ENCODE results near the gene VPS13D.

The VPS13D gene

DNA sequence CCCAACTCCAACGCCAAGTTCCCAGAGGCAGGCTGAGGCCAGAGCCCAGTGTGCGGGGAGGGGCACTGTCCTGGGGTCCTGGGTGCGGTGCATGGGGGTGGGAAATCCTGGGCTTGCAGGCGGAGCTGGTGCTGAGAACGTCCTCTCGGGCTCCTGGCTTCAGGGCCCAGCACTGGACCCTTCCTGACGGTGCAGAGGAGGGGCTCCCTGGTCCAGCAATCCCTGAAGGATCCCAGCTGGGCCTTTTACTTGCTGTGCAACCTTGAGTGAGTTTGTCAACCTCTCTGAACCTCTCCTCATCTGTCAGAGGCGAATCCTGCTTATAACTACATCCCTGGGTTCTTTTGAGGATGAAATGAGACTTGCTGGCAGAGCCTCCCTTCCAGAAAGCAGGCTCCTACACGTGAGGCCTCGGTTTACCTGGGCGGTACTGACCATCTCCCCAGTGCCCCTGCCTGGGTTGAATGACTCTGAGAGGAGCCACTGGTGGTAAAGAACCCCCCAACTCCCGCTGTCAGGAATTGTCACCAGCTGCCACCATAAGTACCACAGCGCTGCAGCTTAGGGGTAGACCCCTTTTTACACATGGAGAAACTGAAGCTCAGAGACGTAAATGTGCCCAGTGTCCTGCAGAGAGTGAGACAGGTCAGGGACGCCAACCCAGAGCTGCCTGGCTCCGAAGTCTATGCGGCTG, 310.9 kb downstream of the VPS13D start:
- in situ Hi-C loops (cut with MboI; ENCODE audit: low sequenced_read_pairs, unreplicated experiment), result no loop called here

DNA sequence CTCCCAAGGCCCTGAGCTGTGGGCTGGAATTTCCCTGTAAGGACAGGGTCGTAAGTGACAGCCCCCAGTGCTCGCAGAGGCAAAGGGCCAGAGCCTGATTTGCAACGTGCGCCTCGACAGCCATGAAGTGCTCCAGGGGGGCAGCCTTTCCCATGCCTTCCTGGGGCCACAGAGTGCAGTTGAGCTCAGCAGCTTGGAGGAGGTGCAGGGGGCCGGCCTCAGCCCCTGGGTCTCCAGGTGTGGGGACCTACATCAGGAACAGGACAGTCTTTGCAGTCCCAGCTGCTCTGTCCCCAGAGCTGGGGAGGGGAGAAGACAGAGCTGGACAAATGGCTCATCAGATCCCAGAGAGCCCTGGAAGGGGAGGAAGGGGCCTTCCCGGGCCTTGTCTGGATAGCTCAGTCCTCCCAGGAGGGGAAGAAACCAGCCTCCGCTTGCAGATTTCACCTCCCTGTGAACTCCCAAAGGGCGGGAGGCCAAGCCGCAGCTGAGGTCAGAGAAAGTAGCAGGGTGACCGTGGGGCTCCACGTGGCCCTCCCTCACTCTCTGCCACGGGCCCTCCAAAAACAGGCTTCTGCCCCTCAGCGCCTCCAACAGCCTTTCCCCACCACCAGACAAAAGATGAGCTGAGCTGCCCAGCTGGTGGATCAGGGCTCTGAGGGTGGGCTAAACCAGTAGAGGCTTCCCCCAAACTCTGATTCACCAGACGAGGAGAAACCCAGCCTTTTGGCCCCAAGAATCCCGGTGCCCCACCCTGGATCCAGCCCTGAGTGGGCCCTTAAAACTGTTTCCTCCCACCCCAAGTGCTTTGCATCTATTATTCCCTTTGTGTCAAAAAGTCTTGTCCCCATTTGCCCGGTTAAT, 311.7 kb downstream of the VPS13D start:
- TF ChIP-seq, protein P1, sequence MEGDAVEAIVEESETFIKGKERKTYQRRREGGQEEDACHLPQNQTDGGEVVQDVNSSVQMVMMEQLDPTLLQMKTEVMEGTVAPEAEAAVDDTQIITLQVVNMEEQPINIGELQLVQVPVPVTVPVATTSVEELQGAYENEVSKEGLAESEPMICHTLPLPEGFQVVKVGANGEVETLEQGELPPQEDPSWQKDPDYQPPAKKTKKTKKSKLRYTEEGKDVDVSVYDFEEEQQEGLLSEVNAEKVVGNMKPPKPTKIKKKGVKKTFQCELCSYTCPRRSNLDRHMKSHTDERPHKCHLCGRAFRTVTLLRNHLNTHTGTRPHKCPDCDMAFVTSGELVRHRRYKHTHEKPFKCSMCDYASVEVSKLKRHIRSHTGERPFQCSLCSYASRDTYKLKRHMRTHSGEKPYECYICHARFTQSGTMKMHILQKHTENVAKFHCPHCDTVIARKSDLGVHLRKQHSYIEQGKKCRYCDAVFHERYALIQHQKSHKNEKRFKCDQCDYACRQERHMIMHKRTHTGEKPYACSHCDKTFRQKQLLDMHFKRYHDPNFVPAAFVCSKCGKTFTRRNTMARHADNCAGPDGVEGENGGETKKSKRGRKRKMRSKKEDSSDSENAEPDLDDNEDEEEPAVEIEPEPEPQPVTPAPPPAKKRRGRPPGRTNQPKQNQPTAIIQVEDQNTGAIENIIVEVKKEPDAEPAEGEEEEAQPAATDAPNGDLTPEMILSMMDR (IDR thresholded peaks at IDR 0.05; ENCODE audit: borderline replicate concordance, control extremely low read depth, extremely low read depth, insufficient read depth, missing control alignments), result no peak
- in situ Hi-C loops (cut with MboI; ENCODE audit: low sequenced_read_pairs, unreplicated experiment), result no loop called here
- DNase-seq (ENCODE audit: low spot score), result no peak

More for the DNA sequence above, 310.9 kb downstream of the VPS13D start:
- DNase-seq (ENCODE audit: low spot score), result no peak
- TF ChIP-seq, protein P1 (IDR thresholded peaks at IDR 0.05; ENCODE audit: borderline replicate concordance, control extremely low read depth, extremely low read depth, insufficient read depth, missing control alignments), result no peak

DNA sequence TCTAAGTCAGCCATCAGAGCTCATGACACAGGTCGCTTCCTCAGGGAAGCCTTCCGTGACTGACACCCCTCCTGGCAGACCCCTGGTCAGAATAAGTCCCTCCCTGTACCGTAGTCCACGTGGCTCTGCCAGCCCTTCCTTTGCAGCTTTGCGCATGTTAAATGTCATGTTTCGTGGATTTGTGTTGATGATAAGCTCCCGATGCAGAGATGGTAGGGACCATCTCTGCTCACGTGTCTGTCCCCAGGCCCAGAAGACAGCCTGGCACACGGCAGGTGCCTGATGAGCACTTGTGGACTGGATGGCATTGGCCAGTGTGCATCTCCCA, 312.3 kb downstream of the VPS13D start:
- in situ Hi-C loops (cut with MboI; ENCODE audit: low sequenced_read_pairs, unreplicated experiment), result no loop called here
- DNase-seq (ENCODE audit: low spot score), result no peak

DNA sequence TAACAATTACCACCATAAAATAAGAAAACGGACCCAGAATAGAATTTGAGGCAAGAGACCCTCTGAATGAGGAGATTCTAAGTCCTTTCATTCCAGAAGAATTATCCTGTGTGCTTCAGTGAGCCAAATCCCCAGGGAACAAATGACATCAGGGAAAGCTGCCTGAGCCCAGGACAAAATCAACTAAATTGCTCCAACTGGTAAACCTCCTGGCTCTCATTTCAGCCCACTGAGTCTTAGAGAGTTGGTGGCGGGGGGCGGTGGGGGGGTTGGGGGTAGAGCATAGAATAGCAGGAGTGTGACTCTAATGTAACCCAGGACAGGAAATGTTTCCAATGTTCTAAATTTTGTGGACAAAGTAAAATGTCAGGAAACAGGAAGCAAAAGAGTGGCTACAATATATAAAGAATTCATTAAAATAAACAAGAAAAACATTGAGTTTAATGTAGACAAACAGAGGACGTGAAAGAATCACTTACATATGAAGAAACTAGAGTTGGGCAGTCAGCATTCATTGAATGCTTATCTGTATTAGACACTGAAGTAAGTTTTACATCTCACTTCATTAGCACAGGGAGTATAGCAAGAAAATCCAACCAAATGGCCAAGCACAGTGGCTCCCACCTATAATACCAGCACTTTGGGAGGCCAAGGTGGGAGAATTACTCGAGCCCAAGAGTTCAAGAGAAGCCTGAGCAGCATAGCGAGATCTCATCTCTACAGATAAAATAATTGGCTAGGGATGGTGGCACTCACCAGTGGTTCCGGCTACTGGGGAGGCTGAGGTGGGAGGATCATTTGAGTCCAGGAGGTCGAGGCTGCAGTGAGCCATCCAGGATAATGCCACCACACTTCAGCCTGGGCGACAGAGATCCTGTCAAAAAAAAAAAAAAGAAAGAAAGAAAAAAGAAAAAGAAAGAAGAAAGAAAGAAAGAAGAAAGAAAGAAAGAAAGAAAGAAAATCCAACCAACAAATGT, 313.1 kb downstream of the VPS13D start:
- in situ Hi-C loops (cut with MboI; ENCODE audit: low sequenced_read_pairs, unreplicated experiment), result no loop called here
- TF ChIP-seq, protein P1 (IDR thresholded peaks at IDR 0.05; ENCODE audit: borderline replicate concordance, control extremely low read depth, extremely low read depth, insufficient read depth, missing control alignments), result no peak
- DNase-seq (ENCODE audit: low spot score), result no peak

More for the DNA sequence above, 312.3 kb downstream of the VPS13D start:
- TF ChIP-seq, protein P1 (IDR thresholded peaks at IDR 0.05; ENCODE audit: borderline replicate concordance, control extremely low read depth, extremely low read depth, insufficient read depth, missing control alignments), result no peak

DNA sequence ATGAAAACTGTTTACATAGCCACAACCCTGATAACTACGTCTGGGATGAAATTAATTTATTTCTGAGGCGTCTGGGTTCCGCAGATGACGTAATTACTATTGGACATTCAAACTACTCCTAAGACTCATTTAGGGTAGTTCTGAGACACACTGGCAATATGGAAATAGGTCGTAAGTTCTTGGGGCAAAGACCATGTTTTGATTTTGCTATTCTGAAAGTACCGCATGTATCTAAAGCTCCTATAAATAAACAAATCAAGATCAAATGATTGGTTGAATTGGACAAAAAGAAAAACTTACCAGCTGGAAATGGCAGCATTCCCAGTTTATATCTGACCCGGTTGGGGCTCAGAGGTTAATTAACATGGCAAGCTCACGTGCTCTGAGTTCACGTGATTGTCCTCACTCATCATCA, 313.9 kb downstream of the VPS13D start:
- no peak for DNase-seq (ENCODE audit: low spot score)
- in situ Hi-C loops (cut with MboI; ENCODE audit: low sequenced_read_pairs, unreplicated experiment), result no loop called here
- TF ChIP-seq, protein P1 (IDR thresholded peaks at IDR 0.05; ENCODE audit: borderline replicate concordance, control extremely low read depth, extremely low read depth, insufficient read depth, missing control alignments), result no peak

DNA sequence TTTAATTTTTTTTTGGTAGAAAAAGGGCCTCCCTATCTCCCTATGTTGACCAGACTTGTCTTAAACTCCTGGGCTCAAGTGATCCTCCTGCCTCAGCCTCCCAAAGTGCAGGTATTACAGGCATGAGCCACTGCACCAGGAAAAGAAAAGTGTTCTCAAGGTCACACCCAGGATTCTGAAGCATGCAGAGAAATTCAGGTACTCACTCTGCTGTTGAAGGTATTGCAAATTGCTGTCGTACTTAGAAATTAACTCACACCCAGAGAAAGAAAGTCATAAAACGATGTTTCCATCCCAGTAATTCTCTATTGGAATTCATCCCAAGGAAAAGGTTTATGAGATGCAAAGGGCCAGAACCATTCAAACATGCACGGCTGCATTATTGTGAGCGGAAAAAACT, 314.5 kb downstream of the VPS13D start:
- DNase-seq (ENCODE audit: low spot score), result no peak
- TF ChIP-seq, protein P1 (IDR thresholded peaks at IDR 0.05; ENCODE audit: borderline replicate concordance, control extremely low read depth, extremely low read depth, insufficient read depth, missing control alignments), result no peak
- in situ Hi-C loops (cut with MboI; ENCODE audit: low sequenced_read_pairs, unreplicated experiment), result no loop called here

Measured in GM13976 (cell line).